ENCODE results near the gene TEX12. TPM values are rescaled to one million over a fixed set of nuclear protein-coding genes. Genes with fewer than 3 reads are reported as not detected.

Gene TEX12, protein sequence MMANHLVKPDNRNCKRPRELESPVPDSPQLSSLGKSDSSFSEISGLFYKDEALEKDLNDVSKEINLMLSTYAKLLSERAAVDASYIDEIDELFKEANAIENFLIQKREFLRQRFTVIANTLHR
- total RNA-seq (2014; rRNA removed; shearing (Covaris generic)) (0.35 TPM in 1 of 2 replicates, not detected in the other), polyA plus RNA-seq (2016; fragmentation: Nextera tagmentation; extraction: Ambion mirVana) (1.1 TPM in 1 of 2 replicates, not detected in the other)
- long read RNA-seq, result 0 reads

DNA sequence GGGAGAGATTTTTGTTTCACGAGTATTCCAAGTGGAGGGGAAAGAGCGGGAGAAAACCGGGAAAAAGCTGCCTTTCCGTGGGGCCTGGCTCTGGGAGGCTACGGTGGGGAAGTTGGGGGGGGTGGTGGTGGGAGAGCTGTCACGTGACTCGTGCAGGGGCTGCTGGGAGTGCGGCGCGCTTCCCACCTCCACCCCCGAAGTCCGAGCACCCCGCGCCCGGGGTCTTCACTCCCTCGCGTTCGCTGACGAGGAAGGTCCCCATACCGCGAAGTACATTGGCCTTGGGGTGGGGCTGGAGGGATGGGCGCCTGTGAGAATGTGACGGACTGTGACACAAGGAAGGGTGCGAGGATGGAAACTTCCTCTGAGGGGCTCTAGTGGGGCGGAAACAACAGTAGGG is at the start of gene TEX12:
Gene TEX12, plus strand, starts transcription at position 228 of the 400 bp plus-strand sequence. CDS start 1,897 bp downstream, outside the sequence.
- H3K27me3 Mint-ChIP-seq (ENCODE audit: insufficient read depth, low read depth, poor library complexity), result peaks cover 7% of the 10 kb centered on the region
- Histone ChIP-seq H3K27me3 (ENCODE audit: insufficient read depth) (no peaks in the 10 kb centered on the region), H3K79me2 (replicated peaks; ENCODE audit: insufficient read depth) (no peaks in the 10 kb centered on the region), H2AFZ (peak within 1 kb of the TSS; percentile 94), H3K36me3 (ENCODE audit: insufficient read depth) (no peaks in the 10 kb centered on the region), H3K4me3 (no peak within 1 kb of the TSS), H3K9me2 (ENCODE audit: insufficient read depth) (no peaks in the 10 kb centered on the region), H3K27ac (ENCODE audit: low read depth) (0 out of 2 replicates have a peak within 1 kb of the TSS, but pooled peaks have one; percentile 22), H3F3A (replicated peaks; ENCODE audit: low read depth) (no peaks in the 10 kb centered on the region), H3K4me2 (no peak within 1 kb of the TSS), H3K4me1 (ENCODE audit: insufficient read depth) (no peaks in the 10 kb centered on the region), H4K20me1 (replicated peaks; ENCODE audit: insufficient read depth) (no peaks in the 10 kb centered on the region)
- no peak within 1 kb of the TSS for H3K4me3 Mint-ChIP-seq
- H3K27ac Mint-ChIP-seq, result no peak within 1 kb of the TSS
- peak; percentile 28 for DNase-seq (ENCODE audit: low spot score)
- H3K4me1 Mint-ChIP-seq, result peaks cover 7% of the 10 kb centered on the region
- no peak for TF ChIP-seq ZNF331 (CRISPR knock-in tag; IDR thresholded peaks at IDR 0.05; ENCODE audit: low read depth)
- TF ChIP-seq, protein P1, sequence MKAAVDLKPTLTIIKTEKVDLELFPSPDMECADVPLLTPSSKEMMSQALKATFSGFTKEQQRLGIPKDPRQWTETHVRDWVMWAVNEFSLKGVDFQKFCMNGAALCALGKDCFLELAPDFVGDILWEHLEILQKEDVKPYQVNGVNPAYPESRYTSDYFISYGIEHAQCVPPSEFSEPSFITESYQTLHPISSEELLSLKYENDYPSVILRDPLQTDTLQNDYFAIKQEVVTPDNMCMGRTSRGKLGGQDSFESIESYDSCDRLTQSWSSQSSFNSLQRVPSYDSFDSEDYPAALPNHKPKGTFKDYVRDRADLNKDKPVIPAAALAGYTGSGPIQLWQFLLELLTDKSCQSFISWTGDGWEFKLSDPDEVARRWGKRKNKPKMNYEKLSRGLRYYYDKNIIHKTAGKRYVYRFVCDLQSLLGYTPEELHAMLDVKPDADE (IDR thresholded peaks at IDR 0.05), result no peak
- TF ChIP-seq STAT1 (IDR thresholded peaks at IDR 0.05; ENCODE audit: unreplicated experiment), result no peak
- TF ChIP-seq CREB1 (CRISPR knock-in tag; IDR thresholded peaks at IDR 0.05; ENCODE audit: low read depth), result no peak
- TF ChIP-seq, protein P2, sequence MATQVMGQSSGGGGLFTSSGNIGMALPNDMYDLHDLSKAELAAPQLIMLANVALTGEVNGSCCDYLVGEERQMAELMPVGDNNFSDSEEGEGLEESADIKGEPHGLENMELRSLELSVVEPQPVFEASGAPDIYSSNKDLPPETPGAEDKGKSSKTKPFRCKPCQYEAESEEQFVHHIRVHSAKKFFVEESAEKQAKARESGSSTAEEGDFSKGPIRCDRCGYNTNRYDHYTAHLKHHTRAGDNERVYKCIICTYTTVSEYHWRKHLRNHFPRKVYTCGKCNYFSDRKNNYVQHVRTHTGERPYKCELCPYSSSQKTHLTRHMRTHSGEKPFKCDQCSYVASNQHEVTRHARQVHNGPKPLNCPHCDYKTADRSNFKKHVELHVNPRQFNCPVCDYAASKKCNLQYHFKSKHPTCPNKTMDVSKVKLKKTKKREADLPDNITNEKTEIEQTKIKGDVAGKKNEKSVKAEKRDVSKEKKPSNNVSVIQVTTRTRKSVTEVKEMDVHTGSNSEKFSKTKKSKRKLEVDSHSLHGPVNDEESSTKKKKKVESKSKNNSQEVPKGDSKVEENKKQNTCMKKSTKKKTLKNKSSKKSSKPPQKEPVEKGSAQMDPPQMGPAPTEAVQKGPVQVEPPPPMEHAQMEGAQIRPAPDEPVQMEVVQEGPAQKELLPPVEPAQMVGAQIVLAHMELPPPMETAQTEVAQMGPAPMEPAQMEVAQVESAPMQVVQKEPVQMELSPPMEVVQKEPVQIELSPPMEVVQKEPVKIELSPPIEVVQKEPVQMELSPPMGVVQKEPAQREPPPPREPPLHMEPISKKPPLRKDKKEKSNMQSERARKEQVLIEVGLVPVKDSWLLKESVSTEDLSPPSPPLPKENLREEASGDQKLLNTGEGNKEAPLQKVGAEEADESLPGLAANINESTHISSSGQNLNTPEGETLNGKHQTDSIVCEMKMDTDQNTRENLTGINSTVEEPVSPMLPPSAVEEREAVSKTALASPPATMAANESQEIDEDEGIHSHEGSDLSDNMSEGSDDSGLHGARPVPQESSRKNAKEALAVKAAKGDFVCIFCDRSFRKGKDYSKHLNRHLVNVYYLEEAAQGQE (IDR thresholded peaks at IDR 0.05; ENCODE audit: unreplicated experiment), result no peak
- TF ChIP-seq, protein P3, sequence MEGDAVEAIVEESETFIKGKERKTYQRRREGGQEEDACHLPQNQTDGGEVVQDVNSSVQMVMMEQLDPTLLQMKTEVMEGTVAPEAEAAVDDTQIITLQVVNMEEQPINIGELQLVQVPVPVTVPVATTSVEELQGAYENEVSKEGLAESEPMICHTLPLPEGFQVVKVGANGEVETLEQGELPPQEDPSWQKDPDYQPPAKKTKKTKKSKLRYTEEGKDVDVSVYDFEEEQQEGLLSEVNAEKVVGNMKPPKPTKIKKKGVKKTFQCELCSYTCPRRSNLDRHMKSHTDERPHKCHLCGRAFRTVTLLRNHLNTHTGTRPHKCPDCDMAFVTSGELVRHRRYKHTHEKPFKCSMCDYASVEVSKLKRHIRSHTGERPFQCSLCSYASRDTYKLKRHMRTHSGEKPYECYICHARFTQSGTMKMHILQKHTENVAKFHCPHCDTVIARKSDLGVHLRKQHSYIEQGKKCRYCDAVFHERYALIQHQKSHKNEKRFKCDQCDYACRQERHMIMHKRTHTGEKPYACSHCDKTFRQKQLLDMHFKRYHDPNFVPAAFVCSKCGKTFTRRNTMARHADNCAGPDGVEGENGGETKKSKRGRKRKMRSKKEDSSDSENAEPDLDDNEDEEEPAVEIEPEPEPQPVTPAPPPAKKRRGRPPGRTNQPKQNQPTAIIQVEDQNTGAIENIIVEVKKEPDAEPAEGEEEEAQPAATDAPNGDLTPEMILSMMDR (conservative IDR thresholded peaks at IDR 0.05; ENCODE audit: low read depth in 2 of 2), result no peak
- TF ChIP-seq JUNB (IDR thresholded peaks at IDR 0.05; ENCODE audit: unreplicated experiment), result no peak
- no peak for TF ChIP-seq NANOG (IDR thresholded peaks at IDR 0.05; ENCODE audit: borderline replicate concordance)
- TF ChIP-seq ZNF114 (CRISPR knock-in tag; IDR thresholded peaks at IDR 0.05), result no peak
- TF ChIP-seq EZH2phosphoT487 (IDR thresholded peaks at IDR 0.05; ENCODE audit: unreplicated experiment), result no peak
- no peaks in the 10 kb centered on the region for H3K9me3 Mint-ChIP-seq
- H3K36me3 Mint-ChIP-seq (ENCODE audit: low read depth), result no peaks in the 10 kb centered on the region
- peak; percentile 42; the same call in 2 of the 3 replicates for ATAC-seq
